ENCODE data around the gene NFASC. TPM values are rescaled to one million over a fixed set of nuclear protein-coding genes. Genes with fewer than 3 reads are reported as not detected.

NFASC gene
- total and polyA plus RNA-seq, 9 of the 15 experiments (the other 6 are each of a cell fraction or from before 2014, with no cell fraction given), result 0.03 to 0.16 (median 0.06) TPM; not detected in 6

DNA sequence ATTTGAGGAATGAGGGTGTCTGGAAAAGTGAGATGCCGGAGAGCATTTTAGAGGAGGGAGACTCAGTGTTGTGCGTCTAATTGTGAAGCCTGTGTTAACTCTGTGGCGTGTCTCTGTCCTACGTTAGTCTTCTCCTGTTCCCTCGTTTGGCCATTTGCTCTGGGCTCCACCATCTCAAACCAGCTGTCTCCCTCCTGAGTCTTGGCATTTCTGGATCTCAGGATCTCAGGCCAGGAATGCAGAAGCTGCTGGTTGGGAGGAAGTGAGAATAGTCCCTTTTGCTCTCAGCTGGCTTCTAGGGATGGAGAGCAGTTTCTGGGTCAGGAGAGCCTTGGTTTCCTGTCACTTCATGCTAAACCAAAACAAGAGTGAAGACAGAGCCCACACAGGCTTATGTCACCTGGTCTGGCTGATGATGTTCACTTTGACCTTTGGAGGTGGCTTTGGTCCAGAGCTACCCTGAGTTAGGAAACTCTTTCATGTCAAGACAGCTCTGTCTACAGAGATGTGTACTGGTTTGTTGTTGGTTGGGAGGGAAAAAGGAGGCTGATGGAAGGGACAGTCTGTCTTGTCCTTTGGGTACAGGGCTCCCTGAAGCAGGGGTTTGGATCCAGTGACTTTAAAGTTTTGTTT, 859 bp downstream of the NFASC start:
- DNase-seq (ENCODE audit: extremely low read depth in 1 of 4, low spot score in 3 of 4) (no peak), FAIRE-seq (peak; percentile 46), ATAC-seq (no peak)
- WGBS (ENCODE audit: insufficient coverage, low coverage, missing lambda C conversion rate), result 3% methylated on average over 5 of the region's 5 CpGs
- H4K20me1 ChIP-seq (replicated peaks; ENCODE audit: control insufficient read depth, insufficient read depth, low read length), result peaks cover 4% of the 10 kb centered on the region; the same call in 1 of the 2 replicates
- TF ChIP-seq ZNF12 (CRISPR knock-in tag; IDR thresholded peaks at IDR 0.05) (no peak), ZNF717 (CRISPR knock-in tag; IDR thresholded peaks at IDR 0.05) (no peak), CCAR2 (IDR thresholded peaks at IDR 0.05; ENCODE audit: low read depth, low read length) (no peak), ZBTB8A (IDR thresholded peaks at IDR 0.05; ENCODE audit: partially characterized antibody) (no peak), LARP7 (IDR thresholded peaks at IDR 0.05) (no peak), SREBF1 (IDR thresholded peaks at IDR 0.05; ENCODE audit: borderline replicate concordance, low read depth, low read length) (no peak), CBX2 (IDR thresholded peaks at IDR 0.05; ENCODE audit: insufficient read depth, low read length, poor library complexity, severe bottlenecking) (no peak), ZNF217 (CRISPR knock-in tag; IDR thresholded peaks at IDR 0.05) (no peak), ZNF197 (CRISPR knock-in tag; IDR thresholded peaks at IDR 0.05; ENCODE audit: low read depth) (no peak), MCM5 (IDR thresholded peaks at IDR 0.05; ENCODE audit: low read depth) (no peak), RUNX1 (IDR thresholded peaks at IDR 0.05; ENCODE audit: low read depth) (no peak)
- TF ChIP-seq, protein P1, sequence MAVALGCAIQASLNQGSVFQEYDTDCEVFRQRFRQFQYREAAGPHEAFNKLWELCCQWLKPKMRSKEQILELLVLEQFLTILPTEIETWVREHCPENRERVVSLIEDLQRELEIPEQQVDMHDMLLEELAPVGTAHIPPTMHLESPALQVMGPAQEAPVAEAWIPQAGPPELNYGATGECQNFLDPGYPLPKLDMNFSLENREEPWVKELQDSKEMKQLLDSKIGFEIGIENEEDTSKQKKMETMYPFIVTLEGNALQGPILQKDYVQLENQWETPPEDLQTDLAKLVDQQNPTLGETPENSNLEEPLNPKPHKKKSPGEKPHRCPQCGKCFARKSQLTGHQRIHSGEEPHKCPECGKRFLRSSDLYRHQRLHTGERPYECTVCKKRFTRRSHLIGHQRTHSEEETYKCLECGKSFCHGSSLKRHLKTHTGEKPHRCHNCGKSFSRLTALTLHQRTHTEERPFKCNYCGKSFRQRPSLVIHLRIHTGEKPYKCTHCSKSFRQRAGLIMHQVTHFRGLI (CRISPR knock-in tag; IDR thresholded peaks at IDR 0.05), result no peak
- TF ChIP-seq, protein P2, sequence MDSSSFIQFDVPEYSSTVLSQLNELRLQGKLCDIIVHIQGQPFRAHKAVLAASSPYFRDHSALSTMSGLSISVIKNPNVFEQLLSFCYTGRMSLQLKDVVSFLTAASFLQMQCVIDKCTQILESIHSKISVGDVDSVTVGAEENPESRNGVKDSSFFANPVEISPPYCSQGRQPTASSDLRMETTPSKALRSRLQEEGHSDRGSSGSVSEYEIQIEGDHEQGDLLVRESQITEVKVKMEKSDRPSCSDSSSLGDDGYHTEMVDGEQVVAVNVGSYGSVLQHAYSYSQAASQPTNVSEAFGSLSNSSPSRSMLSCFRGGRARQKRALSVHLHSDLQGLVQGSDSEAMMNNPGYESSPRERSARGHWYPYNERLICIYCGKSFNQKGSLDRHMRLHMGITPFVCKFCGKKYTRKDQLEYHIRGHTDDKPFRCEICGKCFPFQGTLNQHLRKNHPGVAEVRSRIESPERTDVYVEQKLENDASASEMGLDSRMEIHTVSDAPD (CRISPR knock-in tag; IDR thresholded peaks at IDR 0.05), result no peak
- H3K4me3 ChIP-seq, result no peak overlapping the region
- in situ Hi-C loops (cut with MboI) (no loop called here), intact Hi-C loops (cut with micrococcal nuclease) (no loop called here)
- no TSS peak for BruUV-seq (replicated peaks)
- ChIA-PET CTCF (ENCODE audit: low intra/inter-chr PET ratio) (no interaction called here), POLR2A (interaction anchor here (0.6 to 1.1 kb wide), 7 partner anchors 9 to 124 kb away, joined by 3 read pairs; no protein-coding TSS in a partner anchor)
- H3K9me1 ChIP-seq (ENCODE audit: control insufficient read depth, insufficient read depth, low read length), result no peaks in the 10 kb centered on the region
- H3K36me3 ChIP-seq (ENCODE audit: control insufficient read depth, insufficient read depth, low read length), result no peaks in the 10 kb centered on the region
- H3K4me1 ChIP-seq (replicated peaks in 1 of 2; ENCODE audit: control insufficient read depth in 2 of 2, insufficient read depth in 2 of 2, low read length in 2 of 2), result no peaks in the 10 kb centered on the region
- H3K27ac ChIP-seq (ENCODE audit: extremely low read depth, low read depth, low read length), result no peak overlapping the region
- H3K79me2 ChIP-seq (ENCODE audit: control insufficient read depth, insufficient read depth, low read length), result no peaks in the 10 kb centered on the region
- H3K9ac ChIP-seq (ENCODE audit: insufficient read depth in 1 of 2, low read depth in 2 of 2, low read length in 2 of 2), result no peak overlapping the region
- H3K9me3 ChIP-seq (replicated peaks; ENCODE audit: control insufficient read depth, insufficient read depth, low read depth, low read length), result no peaks in the 10 kb centered on the region
- H3K27me3 ChIP-seq (ENCODE audit: control insufficient read depth in 2 of 2, insufficient read depth in 2 of 2, low read length in 2 of 2), result peaks cover 35 to 63% of the 10 kb centered on the region in 2 experiments; a peak in 4 of 5 replicates
- H3K4me2 ChIP-seq (ENCODE audit: insufficient read depth, low read length), result no peak overlapping the region
- no peak overlapping the region for H2AFZ ChIP-seq (ENCODE audit: low read depth, low read length)

All from K562 (cell line).